ENCODE results near the gene HTN3. TPM values are rescaled to one million over a fixed set of nuclear protein-coding genes. Genes with fewer than 3 reads are reported as not detected.
"Not testable (repeated sequence)": the region's sequence is repeated elsewhere in the genome, so short reads cannot be mapped to it uniquely, and the experiment has no call there.

HTN3 gene
- total RNA-seq (not detected), total RNA-seq (0 reads per million in 29 experiments)
- not detected for total RNA-seq (2013)

- DNase-seq; H3K4me1 ChIP-seq (ENCODE audit: control insufficient read depth in 1 of 2, extremely low read depth in 1 of 2, insufficient read depth in 2 of 2, low read length in 2 of 2); H3K4me1 Mint-ChIP-seq; H3K4me3 ChIP-seq (ENCODE audit: control insufficient read depth in 1 of 2, extremely low read depth in 1 of 2, low read length in 1 of 2); H3K9me3 Mint-ChIP-seq; H3K4me3 Mint-ChIP-seq; H3K9me3 ChIP-seq; H3K27ac ChIP-seq (ENCODE audit: low read length); POLR2A ChIA-PET; CTCF ChIA-PET; H3K36me3 ChIP-seq (ENCODE audit: control insufficient read depth in 2 of 2, extremely low read depth in 1 of 2, insufficient read depth in 1 of 2, low read length in 1 of 2); H3K27me3 Mint-ChIP-seq; H3K36me3 Mint-ChIP-seq; H3K27me3 ChIP-seq (replicated peaks in 1 of 2; ENCODE audit: control insufficient read depth in 2 of 2, extremely low read depth in 1 of 2, insufficient read depth in 2 of 2, low read length in 1 of 2); ATAC-seq (replicated peaks in 1 of 4); H3K27ac Mint-ChIP-seq: not testable (repeated sequence)
- WGBS (ENCODE audit: insufficient coverage), result 70% methylated on average over 2 of the region's 7 CpGs
Observed at GRCh38 chr4:70028159-70028558, at the start of gene HTN3. HTN3 (plus strand) TSS chr4:70028459; CDS start chr4:70030741, 2,282 bp downstream.

- H3K4me3 Mint-ChIP-seq, result no peak overlapping the region
- H3K4me1 Mint-ChIP-seq, result no peaks in the 10 kb centered on the region
- no peak overlapping the region for H3K27ac Mint-ChIP-seq
- no peaks in the 10 kb centered on the region for H3K36me3 Mint-ChIP-seq
- ChIA-PET CTCF (no interaction called here), POLR2A (no interaction called here)
- H3K4me3 ChIP-seq (ENCODE audit: control insufficient read depth in 1 of 2, extremely low read depth in 1 of 2, low read length in 1 of 2), result no peak overlapping the region
- WGBS (ENCODE audit: insufficient coverage), result no CpG with 5 or more reads among the region's 2 CpGs
- ATAC-seq (replicated peaks in 1 of 4) (no peak), DNase-seq (no peak)
- H3K27ac ChIP-seq (ENCODE audit: low read length), result no peak overlapping the region
- H3K36me3 ChIP-seq (ENCODE audit: control insufficient read depth in 2 of 2, extremely low read depth in 1 of 2, insufficient read depth in 1 of 2, low read length in 1 of 2), result no peaks in the 10 kb centered on the region
- H3K4me1 ChIP-seq (ENCODE audit: control insufficient read depth in 1 of 2, extremely low read depth in 1 of 2, insufficient read depth in 2 of 2, low read length in 2 of 2), result no peaks in the 10 kb centered on the region
- H3K9me3 ChIP-seq, result no peaks in the 10 kb centered on the region
- H3K27me3 Mint-ChIP-seq, result no peaks in the 10 kb centered on the region
- no peaks in the 10 kb centered on the region for H3K27me3 ChIP-seq (replicated peaks in 1 of 2; ENCODE audit: control insufficient read depth in 2 of 2, extremely low read depth in 1 of 2, insufficient read depth in 2 of 2, low read length in 1 of 2)
- no peaks in the 10 kb centered on the region for H3K9me3 Mint-ChIP-seq
Observed at GRCh38 chr4:69984030-69984443, 44.2 kb upstream of the HTN3 start.

GRCh38 chr4:69986663-69987062 lies 41.6 kb upstream of the HTN3 start:
- WGBS (ENCODE audit: insufficient coverage), result no CpG with 5 or more reads among the region's 1 CpG
- H3K4me1 ChIP-seq (ENCODE audit: control insufficient read depth in 1 of 2, extremely low read depth in 1 of 2, insufficient read depth in 2 of 2, low read length in 2 of 2), result no peaks in the 10 kb centered on the region
- H3K4me3 ChIP-seq (ENCODE audit: control insufficient read depth in 1 of 2, extremely low read depth in 1 of 2, low read length in 1 of 2), result no peak overlapping the region
- no peak overlapping the region for H3K27ac ChIP-seq (ENCODE audit: low read length)
- POLR2A ChIA-PET, result no interaction called here
- Mint-ChIP-seq H3K27ac (no peak overlapping the region), H3K4me3 (no peak overlapping the region), H3K36me3 (no peaks in the 10 kb centered on the region), H3K27me3 (no peaks in the 10 kb centered on the region), H3K4me1 (no peaks in the 10 kb centered on the region), H3K9me3 (no peaks in the 10 kb centered on the region)
- no peaks in the 10 kb centered on the region for H3K9me3 ChIP-seq
- DNase-seq (no peak), ATAC-seq (replicated peaks in 1 of 4) (no peak)
- H3K36me3 ChIP-seq (ENCODE audit: control insufficient read depth in 2 of 2, extremely low read depth in 1 of 2, insufficient read depth in 1 of 2, low read length in 1 of 2), result no peaks in the 10 kb centered on the region
- CTCF ChIA-PET, result no interaction called here
- H3K27me3 ChIP-seq (replicated peaks in 1 of 2; ENCODE audit: control insufficient read depth in 2 of 2, extremely low read depth in 1 of 2, insufficient read depth in 2 of 2, low read length in 1 of 2), result no peaks in the 10 kb centered on the region

- Histone ChIP-seq H3K9me3 (no peaks in the 10 kb centered on the region), H3K4me3 (ENCODE audit: control insufficient read depth in 1 of 2, extremely low read depth in 1 of 2, low read length in 1 of 2) (no peak overlapping the region), H3K4me1 (ENCODE audit: control insufficient read depth in 1 of 2, extremely low read depth in 1 of 2, insufficient read depth in 2 of 2, low read length in 2 of 2) (no peaks in the 10 kb centered on the region), H3K27ac (ENCODE audit: low read length) (no peak overlapping the region), H3K27me3 (replicated peaks in 1 of 2; ENCODE audit: control insufficient read depth in 2 of 2, extremely low read depth in 1 of 2, insufficient read depth in 2 of 2, low read length in 1 of 2) (no peaks in the 10 kb centered on the region), H3K36me3 (ENCODE audit: control insufficient read depth in 2 of 2, extremely low read depth in 1 of 2, insufficient read depth in 1 of 2, low read length in 1 of 2) (no peaks in the 10 kb centered on the region)
- WGBS (ENCODE audit: insufficient coverage), result 88% methylated on average over 3 of the region's 4 CpGs
- Mint-ChIP-seq H3K4me3 (no peak overlapping the region), H3K36me3 (no peaks in the 10 kb centered on the region), H3K4me1 (no peaks in the 10 kb centered on the region), H3K9me3 (no peaks in the 10 kb centered on the region), H3K27me3 (no peaks in the 10 kb centered on the region), H3K27ac (no peak overlapping the region)
- DNase-seq (no peak), ATAC-seq (replicated peaks in 1 of 4) (no peak)
- POLR2A ChIA-PET, result no interaction called here
- CTCF ChIA-PET, result no interaction called here
Observed at GRCh38 chr4:69991016-69991415, 37.2 kb upstream of the HTN3 start.

- H3K27ac Mint-ChIP-seq, result no peak overlapping the region
- Histone ChIP-seq H3K4me1 (ENCODE audit: control insufficient read depth in 1 of 2, extremely low read depth in 1 of 2, insufficient read depth in 2 of 2, low read length in 2 of 2) (no peaks in the 10 kb centered on the region), H3K9me3 (no peaks in the 10 kb centered on the region), H3K36me3 (ENCODE audit: control insufficient read depth in 2 of 2, extremely low read depth in 1 of 2, insufficient read depth in 1 of 2, low read length in 1 of 2) (no peaks in the 10 kb centered on the region), H3K4me3 (ENCODE audit: control insufficient read depth in 1 of 2, extremely low read depth in 1 of 2, low read length in 1 of 2) (no peak overlapping the region), H3K27ac (ENCODE audit: low read length) (no peak overlapping the region), H3K27me3 (replicated peaks in 1 of 2; ENCODE audit: control insufficient read depth in 2 of 2, extremely low read depth in 1 of 2, insufficient read depth in 2 of 2, low read length in 1 of 2) (no peaks in the 10 kb centered on the region)
- ATAC-seq (replicated peaks in 1 of 4), result no peak
- H3K9me3 Mint-ChIP-seq, result peaks cover 0 to 3% (median 3%) of the 10 kb centered on the region in 3 donors
- no peaks in the 10 kb centered on the region for H3K27me3 Mint-ChIP-seq
- CTCF ChIA-PET, result no interaction called here
- POLR2A ChIA-PET, result no interaction called here
- DNase-seq, result no peak
- no peaks in the 10 kb centered on the region for H3K4me1 Mint-ChIP-seq
- 60% methylated on average over 2 of the region's 5 CpGs for WGBS (ENCODE audit: insufficient coverage)
- no peaks in the 10 kb centered on the region for H3K36me3 Mint-ChIP-seq
- no peak overlapping the region for H3K4me3 Mint-ChIP-seq
Observed at GRCh38 chr4:69994782-69995181, 33.5 kb upstream of the HTN3 start.

- no peaks in the 10 kb centered on the region for H3K27me3 Mint-ChIP-seq
Observed at GRCh38 chr4:69995526-69996016, 32.7 kb upstream of the HTN3 start, which contains the start of gene STATH. STATH (plus strand) TSS chr4:69995966; CDS start chr4:69998438, 2,472 bp downstream.

GRCh38 chr4:69999420-69999819 lies 28.8 kb upstream of the HTN3 start:
- Histone ChIP-seq H3K4me1 (ENCODE audit: control insufficient read depth in 1 of 2, extremely low read depth in 1 of 2, insufficient read depth in 2 of 2, low read length in 2 of 2) (no peaks in the 10 kb centered on the region), H3K36me3 (ENCODE audit: control insufficient read depth in 2 of 2, extremely low read depth in 1 of 2, insufficient read depth in 1 of 2, low read length in 1 of 2) (no peaks in the 10 kb centered on the region), H3K27me3 (replicated peaks in 1 of 2; ENCODE audit: control insufficient read depth in 2 of 2, extremely low read depth in 1 of 2, insufficient read depth in 2 of 2, low read length in 1 of 2) (no peaks in the 10 kb centered on the region), H3K4me3 (ENCODE audit: control insufficient read depth in 1 of 2, extremely low read depth in 1 of 2, low read length in 1 of 2) (no peak overlapping the region), H3K27ac (ENCODE audit: low read length) (no peak overlapping the region), H3K9me3 (no peaks in the 10 kb centered on the region)
- peaks cover 0 to 3% (median 3%) of the 10 kb centered on the region in 3 donors for H3K9me3 Mint-ChIP-seq
- H3K27me3 Mint-ChIP-seq, result no peaks in the 10 kb centered on the region
- H3K27ac Mint-ChIP-seq, result no peak overlapping the region
- ATAC-seq (replicated peaks in 1 of 4) (no peak), DNase-seq (no peak)
- ChIA-PET POLR2A (no interaction called here), CTCF (no interaction called here)
- no peaks in the 10 kb centered on the region for H3K36me3 Mint-ChIP-seq
- no CpG with 5 or more reads among the region's 3 CpGs for WGBS (ENCODE audit: insufficient coverage)
- H3K4me3 Mint-ChIP-seq, result no peak overlapping the region
- H3K4me1 Mint-ChIP-seq, result no peaks in the 10 kb centered on the region

More at GRCh38 chr4:69995526-69996016, 32.7 kb upstream of the HTN3 start, which contains the start of gene STATH:
- 100% methylated on average over 1 of the region's 3 CpGs for WGBS (ENCODE audit: insufficient coverage)
- POLR2A ChIA-PET, result no interaction called here
- CTCF ChIA-PET, result no interaction called here
- Histone ChIP-seq H3K36me3 (ENCODE audit: control insufficient read depth in 2 of 2, extremely low read depth in 1 of 2, insufficient read depth in 1 of 2, low read length in 1 of 2) (no peaks in the 10 kb centered on the region), H3K4me3 (ENCODE audit: control insufficient read depth in 1 of 2, extremely low read depth in 1 of 2, low read length in 1 of 2) (no peak within 1 kb of the TSS), H3K27ac (ENCODE audit: low read length) (no peak within 1 kb of the TSS), H3K27me3 (replicated peaks in 1 of 2; ENCODE audit: control insufficient read depth in 2 of 2, extremely low read depth in 1 of 2, insufficient read depth in 2 of 2, low read length in 1 of 2) (no peaks in the 10 kb centered on the region), H3K9me3 (no peaks in the 10 kb centered on the region), H3K4me1 (ENCODE audit: control insufficient read depth in 1 of 2, extremely low read depth in 1 of 2, insufficient read depth in 2 of 2, low read length in 2 of 2) (no peaks in the 10 kb centered on the region)
- no peak for DNase-seq
- Mint-ChIP-seq H3K4me1 (no peaks in the 10 kb centered on the region), H3K4me3 (no peak within 1 kb of the TSS), H3K27ac (no peak within 1 kb of the TSS), H3K9me3 (peaks cover 0 to 3% (median 3%) of the 10 kb centered on the region in 3 donors), H3K36me3 (no peaks in the 10 kb centered on the region)
- no peak for ATAC-seq (replicated peaks in 1 of 4)

Data from T-cell (primary cell).